GM18517 (cell line): ENCODE data around the gene TOR2A.
"Not testable (repeated sequence)": the region's sequence is repeated elsewhere in the genome, so short reads cannot be mapped to it uniquely, and the experiment has no call there.

ENCODE experiments used
- ATAC-seq: cut with Tn5 transposase; IDR thresholded peaks from one replicate; pipeline ENCODE4 v1.9.1; 2021; ENCODE audit warnings: mild to moderate bottlenecking, moderate library complexity; ENCODE audit not compliant: unreplicated experiment

The TOR2A gene

GRCh38 chr9:127769101-127769500 lies 34.0 kb upstream of the TOR2A start:
- ATAC-seq, result no peak

GRCh38 chr9:127768698-127769097 lies 33.6 kb upstream of the TOR2A start:
- no peak for ATAC-seq

DNA sequence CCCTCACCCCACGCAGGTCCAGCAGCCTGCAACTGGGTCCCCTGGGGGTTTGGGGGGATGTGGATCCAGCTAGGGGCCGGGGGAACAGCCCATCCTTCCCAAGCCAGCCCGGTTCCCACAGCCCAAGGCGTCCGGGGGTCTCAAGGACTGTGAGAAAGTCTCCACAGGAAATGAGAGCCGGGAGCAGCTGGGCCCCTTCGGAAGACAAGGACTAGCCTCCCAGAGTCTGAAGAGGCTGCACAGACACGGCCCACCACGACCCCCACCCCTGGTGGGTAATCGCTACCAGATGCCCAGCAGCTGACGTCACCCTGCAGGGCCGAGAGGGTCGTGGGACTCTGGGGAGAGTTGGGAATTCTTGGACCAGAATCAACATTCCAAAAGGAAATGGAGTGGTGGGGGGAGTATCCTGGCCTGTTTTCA lies 32.8 kb upstream of the TOR2A start:
- no peak for ATAC-seq

DNA sequence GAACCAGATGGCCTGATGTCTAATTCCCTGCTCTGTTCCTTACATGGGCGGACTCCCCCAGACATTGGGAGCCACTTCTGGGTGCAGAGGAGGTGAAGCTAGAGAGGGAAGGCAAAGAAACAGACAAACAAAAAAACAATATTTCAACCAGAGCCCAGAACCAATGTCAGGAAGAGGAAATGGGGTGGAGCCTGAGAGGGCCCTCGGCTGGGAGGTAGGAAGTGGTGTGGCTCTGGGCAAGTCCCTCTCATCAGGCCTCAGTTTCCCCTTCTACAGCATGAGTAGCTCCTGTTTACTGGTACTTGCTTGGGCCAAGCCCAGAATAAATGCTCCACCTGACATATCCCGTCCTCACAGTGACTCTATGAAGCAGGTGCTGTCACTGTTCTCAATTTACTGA lies 32.3 kb upstream of the TOR2A start:
- no peak for ATAC-seq

DNA sequence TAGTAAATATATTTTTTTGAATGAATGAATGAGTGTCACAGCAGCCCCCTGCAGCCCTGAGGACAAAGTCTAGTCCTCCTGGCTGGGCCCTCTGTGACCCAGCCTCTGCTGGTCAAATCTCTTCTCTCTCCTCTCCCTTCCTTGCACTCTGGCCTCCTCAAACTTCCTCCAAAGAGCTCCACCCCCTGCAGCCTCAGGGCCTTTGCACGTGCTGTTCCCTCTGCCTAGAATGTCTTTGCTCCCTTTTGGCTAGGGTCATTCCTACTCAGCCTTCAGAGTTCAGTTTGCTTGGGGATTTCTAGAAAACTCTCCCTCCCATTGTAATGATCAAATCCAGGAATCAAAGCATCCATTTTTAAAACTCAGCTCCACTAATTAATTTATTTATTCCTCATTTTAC lies 30.3 kb upstream of the TOR2A start:
- no peak for ATAC-seq

GRCh38 chr9:127763918-127764384 lies 28.9 kb upstream of the TOR2A start:
- ATAC-seq, result no peak

DNA sequence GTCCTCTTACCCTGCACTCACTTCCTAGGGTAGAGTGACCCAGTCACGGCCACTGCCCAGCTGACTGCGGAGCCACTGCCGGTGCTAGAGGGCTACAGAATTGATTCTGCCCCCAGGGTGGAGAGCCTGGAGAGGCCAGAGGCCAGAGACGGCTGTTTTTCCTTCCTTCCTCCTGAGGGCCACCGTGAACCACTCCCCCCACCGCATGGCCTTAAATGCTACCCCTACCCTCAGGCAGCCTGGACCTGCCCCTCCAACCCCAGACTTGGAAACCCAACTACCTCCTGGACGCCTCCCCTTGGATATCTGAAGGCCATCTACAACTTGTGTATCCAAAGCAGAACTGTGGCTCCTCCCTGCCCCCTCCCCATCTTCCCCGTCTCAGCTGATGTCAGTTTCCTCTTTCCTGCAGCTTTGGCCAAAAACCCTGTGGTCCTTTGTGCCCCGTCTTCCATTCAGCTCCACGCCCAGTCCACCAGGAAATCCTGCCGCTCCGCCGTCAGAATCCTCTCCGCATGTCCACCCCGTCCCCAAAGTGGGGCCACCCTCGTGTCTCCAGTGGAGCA lies 27.1 kb upstream of the TOR2A start:
- no peak for ATAC-seq

- no peak for ATAC-seq
Observed at GRCh38 chr9:127761491-127761956, 26.4 kb upstream of the TOR2A start.

DNA sequence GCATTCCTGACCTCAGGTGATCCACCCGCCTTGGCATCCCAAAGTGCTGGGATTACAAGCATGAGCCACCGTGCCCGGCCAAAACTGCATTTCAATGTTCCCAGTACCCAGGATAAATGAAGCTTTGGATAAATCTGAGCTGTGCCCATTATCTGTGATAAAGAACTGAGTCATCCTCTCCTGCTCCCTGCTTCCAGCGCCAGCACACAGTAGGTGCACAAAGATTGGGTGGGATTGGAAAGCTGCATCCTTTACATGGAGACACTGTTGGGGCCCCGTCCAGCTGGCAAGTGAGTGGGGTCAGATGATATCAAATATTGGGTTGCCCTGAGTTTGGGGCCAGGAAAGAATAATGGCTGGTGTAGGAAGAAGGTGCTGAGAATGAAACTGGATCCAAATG lies 26.0 kb upstream of the TOR2A start:
- no peak for ATAC-seq

DNA sequence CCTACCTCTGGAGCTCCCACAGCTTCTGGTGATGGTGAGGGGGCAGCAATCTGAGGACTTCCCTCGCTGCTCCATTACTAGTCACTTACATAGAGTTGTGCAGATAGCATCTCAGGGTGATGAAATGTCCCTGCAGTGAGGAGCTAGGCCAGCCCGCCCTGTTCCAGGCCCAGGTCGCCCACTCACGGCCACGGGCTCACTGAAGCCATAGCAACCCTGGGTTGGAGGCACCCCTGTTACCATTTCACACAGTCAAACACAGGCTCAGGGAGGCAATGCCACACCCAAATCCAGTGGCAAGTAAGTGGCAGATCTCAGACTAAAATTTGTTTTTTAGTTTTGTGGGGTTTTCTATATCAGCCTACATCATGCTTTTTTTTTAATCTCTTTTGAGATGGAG lies 23.7 kb upstream of the TOR2A start:
- ATAC-seq, result no peak

DNA sequence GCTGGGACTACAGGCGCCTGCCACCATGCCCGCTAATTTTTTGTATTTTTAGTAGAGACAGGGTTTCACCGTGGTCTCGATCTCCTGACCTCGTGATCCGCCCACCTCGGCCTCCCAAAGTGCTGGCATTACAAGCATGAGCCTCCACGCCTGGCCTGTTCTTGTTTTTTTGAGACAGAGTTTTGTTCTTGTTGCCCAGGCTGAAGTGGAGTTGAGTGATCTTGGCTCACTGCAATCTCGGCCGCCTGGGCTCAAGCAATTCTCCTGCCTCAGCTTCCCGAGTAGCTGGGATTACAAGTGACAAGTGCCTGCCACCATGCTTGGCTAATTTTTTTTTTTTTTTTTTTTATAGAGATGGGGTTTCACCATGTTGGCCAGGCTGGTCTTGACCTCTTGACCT lies 21.7 kb upstream of the TOR2A start:
- ATAC-seq, result not testable (repeated sequence)

GRCh38 chr9:127756233-127756632 lies 21.1 kb upstream of the TOR2A start:
- no peak for ATAC-seq

DNA sequence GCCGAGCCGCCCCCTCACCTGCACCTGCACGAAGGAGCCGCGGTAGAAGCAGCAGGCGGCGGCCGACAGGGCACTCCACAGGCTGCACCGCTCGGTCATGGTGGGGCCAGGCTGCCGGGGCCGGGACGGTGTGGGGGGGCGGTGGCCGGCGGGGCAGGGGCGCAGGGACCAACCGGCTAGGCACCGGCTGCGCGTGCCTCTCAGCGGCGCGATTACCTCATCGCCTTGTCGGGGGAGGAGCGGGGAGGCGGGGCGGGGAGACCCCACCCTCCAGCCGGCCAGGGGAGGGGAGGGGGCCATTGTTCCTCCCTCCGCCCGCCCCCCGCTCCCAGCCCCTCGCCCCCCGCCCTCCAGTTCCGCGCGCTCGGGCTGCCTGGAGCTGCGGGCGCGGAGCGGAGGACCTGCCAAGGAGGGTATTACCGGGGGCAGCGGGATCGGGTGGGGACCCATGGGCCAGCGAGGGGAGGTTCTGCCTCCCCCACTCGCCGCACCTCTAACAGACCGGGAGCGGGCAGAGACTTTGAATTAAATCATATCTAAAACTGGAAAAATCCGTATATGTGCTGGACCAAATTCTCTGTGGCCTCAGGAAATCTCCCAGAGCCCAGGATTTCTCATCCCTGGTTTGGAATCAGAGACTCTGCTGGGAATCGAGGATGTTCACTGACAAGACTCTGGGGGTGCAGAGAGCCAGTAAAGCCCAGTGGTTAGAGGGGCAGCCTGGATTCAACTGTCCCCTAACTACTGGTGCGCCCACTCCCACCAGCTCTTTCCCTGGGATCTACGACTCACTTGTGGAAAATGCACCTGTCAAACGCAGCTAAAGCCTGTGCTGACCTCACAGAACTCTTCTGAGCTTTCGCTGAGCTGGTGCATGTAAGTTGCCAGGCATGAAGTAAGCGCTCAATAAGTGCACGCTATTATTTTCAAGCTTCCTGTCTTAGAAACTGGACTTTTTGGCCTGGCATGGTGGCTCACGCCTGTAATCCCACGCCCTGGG lies 20.3 kb upstream of the TOR2A start:
- ATAC-seq, result no peak

GRCh38 chr9:127754099-127755060 lies 19.3 kb upstream of the TOR2A start:
- no peak for ATAC-seq

DNA sequence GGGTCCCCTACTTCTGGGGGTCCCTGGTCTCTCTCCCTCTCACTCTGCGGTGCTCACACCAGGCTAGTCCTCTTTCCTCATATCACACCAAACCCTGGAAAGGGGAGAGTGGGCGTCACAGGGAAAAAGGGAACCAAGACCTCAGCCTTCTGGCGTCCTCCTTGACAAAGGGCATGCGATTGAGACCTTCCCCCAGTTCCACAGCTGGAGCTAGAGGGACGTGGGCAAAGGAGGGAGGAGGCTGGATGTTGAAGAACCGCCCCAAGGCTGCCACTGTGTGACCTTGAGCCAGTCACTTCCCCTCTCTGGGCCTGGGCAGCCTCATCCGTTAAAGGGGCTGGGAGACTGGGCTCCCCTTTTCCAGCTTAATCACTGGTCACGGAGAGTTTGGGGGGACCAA lies 18.5 kb upstream of the TOR2A start:
- ATAC-seq, result no peak

GRCh38 chr9:127753148-127753547 lies 18.1 kb upstream of the TOR2A start:
- ATAC-seq, result no peak

DNA sequence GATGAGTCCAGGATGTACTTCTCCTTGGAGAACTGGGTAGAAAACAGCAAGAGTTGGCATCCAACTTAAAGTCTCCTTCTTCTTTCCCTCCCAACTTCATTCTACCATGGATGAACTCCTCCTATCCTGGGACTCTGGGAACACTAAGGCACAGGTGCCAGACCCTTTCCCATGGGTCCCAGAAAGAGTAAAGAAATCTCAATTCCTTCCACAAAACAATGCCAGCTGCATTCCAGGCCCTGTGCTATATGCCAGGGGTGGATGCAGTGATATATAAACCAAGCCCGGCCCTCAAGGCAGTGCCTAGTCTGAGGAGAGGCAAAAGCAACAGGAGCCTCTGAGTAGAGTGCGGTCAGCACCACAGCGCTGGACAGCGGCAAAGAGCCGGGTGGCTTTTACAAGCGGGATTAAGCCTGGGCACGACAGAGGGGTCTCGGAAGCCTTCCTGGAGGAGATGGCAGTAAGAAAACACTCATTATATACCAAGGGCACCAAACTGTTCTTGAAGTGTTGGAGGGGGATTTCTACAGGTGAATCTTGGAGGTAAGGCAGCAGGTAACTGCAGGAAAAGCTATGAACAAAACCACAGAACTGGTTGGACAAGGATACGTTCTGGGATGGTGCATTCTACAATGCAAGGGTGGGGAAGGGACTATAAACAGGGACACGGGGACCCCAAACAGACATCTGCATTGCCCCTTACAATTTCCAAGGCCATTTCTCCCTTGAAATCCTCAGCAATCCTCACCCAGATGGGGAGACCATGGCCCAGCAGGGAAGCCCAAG lies 16.4 kb upstream of the TOR2A start:
- no peak for ATAC-seq

DNA sequence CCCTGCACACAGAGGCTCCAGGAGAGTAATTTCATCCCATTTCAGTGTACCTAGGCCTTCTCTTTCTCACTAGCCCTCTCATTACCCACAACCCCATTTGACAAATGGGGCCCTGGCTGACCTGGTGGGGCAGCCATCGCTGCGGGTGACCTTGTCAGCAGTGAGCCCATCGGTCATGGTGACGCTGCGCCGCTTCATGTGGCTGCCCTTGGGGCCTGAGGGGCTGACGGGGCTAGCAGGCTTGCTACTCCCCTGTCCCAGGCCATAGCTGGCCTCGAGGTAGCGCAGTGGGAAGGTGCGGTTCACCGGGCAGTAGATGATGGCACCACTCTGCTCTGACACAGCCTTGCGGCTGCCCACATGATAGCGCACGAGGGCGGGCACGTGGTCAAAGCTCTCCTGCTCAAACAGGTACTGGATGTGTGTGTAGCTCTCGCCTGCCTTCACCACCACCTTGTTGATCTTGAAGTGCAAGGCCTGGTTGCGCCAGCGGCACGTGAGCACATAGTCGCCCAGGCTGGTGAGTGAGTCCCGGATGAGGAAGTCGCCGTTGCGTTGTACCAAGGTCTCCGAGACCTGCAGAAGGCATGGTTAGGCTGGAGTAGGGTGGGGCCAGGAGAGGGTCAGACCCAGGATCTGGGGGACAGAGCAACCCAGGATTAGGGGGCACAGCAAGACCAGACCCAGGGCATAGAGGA lies 14.1 kb upstream of the TOR2A start:
- no peak for ATAC-seq

- ATAC-seq, result no peak
Observed at GRCh38 chr9:127746959-127747569, 12.0 kb upstream of the TOR2A start.
